Mesothelial cell of epicardium (in vitro differentiated cells): ENCODE data around the gene FILIP1. TPM values are rescaled to one million over a fixed set of nuclear protein-coding genes. Genes with fewer than 3 reads are reported as not detected.
"Not testable (repeated sequence)": the region's sequence is repeated elsewhere in the genome, so short reads cannot be mapped to it uniquely, and the experiment has no call there.

Source experiments
- DNase-seq, 2 experiments: peaks; one replicate each; pipeline ENCODE4 v3.0.0; 2021; ENCODE audit warnings: low spot score in 2 of 2; ENCODE audit not compliant: unreplicated experiment in 2 of 2
- H3K27ac Mint-ChIP-seq: 2 replicates; pipeline ENCODE4 v1.8.0; 2021; ENCODE audit warnings: mixed read lengths
- H3K27me3 Mint-ChIP-seq: 2 replicates; pipeline ENCODE4 v1.8.0; 2021; ENCODE audit warnings: low read depth, mixed read lengths
- H3K36me3 Mint-ChIP-seq: 2 replicates; pipeline ENCODE4 v1.8.0; 2021; ENCODE audit warnings: mixed read lengths
- H3K4me1 Mint-ChIP-seq: 2 replicates; pipeline ENCODE4 v1.8.0; 2021; ENCODE audit warnings: mixed read lengths
- H3K4me3 Mint-ChIP-seq: 2 replicates; pipeline ENCODE4 v1.8.0; 2021; ENCODE audit warnings: mild to moderate bottlenecking, moderate library complexity, mixed read lengths
- H3K9me3 Mint-ChIP-seq: 2 replicates; pipeline ENCODE4 v1.8.0; 2021; ENCODE audit warnings: mixed read lengths
- total RNA-seq: library from RNA; stranded (reverse); gene quantifications from 3 replicates; pipeline ENCODE4 v1.2.1, GENCODE V29; 2021
- TF ChIP-seq, protein P1 (sequence below): fragments of 200-600 bp; sonication (generic); IDR thresholded peaks from one replicate; pipeline ENCODE4 v1.5.0; 2021; ENCODE audit warnings: antibody characterized with exemption; ENCODE audit not compliant: unreplicated experiment

Gene FILIP1
- total RNA-seq, 1 donor from 2014 or later = 11.3 TPM

- TF ChIP-seq, protein P1, sequence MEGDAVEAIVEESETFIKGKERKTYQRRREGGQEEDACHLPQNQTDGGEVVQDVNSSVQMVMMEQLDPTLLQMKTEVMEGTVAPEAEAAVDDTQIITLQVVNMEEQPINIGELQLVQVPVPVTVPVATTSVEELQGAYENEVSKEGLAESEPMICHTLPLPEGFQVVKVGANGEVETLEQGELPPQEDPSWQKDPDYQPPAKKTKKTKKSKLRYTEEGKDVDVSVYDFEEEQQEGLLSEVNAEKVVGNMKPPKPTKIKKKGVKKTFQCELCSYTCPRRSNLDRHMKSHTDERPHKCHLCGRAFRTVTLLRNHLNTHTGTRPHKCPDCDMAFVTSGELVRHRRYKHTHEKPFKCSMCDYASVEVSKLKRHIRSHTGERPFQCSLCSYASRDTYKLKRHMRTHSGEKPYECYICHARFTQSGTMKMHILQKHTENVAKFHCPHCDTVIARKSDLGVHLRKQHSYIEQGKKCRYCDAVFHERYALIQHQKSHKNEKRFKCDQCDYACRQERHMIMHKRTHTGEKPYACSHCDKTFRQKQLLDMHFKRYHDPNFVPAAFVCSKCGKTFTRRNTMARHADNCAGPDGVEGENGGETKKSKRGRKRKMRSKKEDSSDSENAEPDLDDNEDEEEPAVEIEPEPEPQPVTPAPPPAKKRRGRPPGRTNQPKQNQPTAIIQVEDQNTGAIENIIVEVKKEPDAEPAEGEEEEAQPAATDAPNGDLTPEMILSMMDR = no peak
- Mint-ChIP-seq H3K36me3 (peaks cover 3% of the 10 kb centered on the region), H3K27ac (peak overlapping the region; percentile 91), H3K27me3 (no peaks in the 10 kb centered on the region), H3K4me3 (no peak overlapping the region), H3K9me3 (peaks cover 3% of the 10 kb centered on the region), H3K4me1 (peaks cover 53% of the 10 kb centered on the region)
- no peak for DNase-seq
Observed at GRCh38 chr6:75438442-75439116, 55.0 kb downstream of the FILIP1 start.

DNA sequence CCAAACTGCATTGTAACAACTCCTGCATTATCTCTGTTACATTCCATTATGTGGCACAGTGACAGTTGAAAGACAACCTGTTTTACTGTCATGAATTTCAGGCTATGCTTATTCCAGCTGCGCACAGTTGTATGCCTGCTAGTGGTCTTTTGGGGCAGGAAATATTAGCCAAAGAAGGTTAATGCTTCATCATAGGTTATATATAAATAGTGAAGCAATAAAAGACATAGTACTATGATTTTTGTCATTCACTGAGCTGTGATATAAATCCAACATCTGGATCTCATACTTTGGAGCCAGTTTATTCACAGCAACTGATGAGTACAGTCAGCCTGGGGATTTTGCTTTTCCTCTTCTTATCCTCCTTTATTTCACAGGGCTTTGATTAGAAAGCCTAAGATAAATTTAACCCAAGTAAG lies 55.6 kb downstream of the FILIP1 start:
- H3K4me3 Mint-ChIP-seq = no peak overlapping the region
- TF ChIP-seq, protein P1 = no peak
- no peak for DNase-seq
- peaks cover 3% of the 10 kb centered on the region for H3K9me3 Mint-ChIP-seq
- peaks cover 3% of the 10 kb centered on the region for H3K36me3 Mint-ChIP-seq
- H3K27me3 Mint-ChIP-seq = no peaks in the 10 kb centered on the region
- H3K4me1 Mint-ChIP-seq = peaks cover 53% of the 10 kb centered on the region
- H3K27ac Mint-ChIP-seq = peak overlapping the region; percentile 91

DNA sequence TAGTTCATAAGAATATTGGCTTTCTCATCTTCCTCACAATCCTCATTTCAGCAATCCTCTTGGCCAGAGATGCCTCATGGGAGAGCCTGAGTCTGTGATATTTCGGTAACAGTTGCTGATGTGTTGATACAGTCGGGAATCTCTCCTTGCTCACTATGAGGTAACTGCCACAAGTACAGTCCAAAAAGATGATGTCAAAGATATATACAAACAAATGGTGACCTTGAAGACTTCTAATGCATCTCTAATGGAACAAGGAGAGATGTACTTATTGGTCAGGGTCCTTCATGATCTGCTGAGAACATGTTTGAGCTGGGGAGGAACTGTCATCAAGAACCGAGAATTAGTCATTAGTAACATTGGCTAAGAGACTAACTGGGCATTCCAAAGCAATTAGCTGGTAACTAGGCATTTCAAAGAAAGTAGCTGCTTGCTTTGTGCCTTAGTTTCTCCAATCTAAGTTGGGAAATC lies 56.1 kb downstream of the FILIP1 start:
- no peak overlapping the region for H3K4me3 Mint-ChIP-seq
- no peak for DNase-seq
- H3K27me3 Mint-ChIP-seq = no peaks in the 10 kb centered on the region

GRCh38 chr6:75436869-75437268 lies 56.7 kb downstream of the FILIP1 start:
- H3K4me3 Mint-ChIP-seq = no peak overlapping the region
- H3K27ac Mint-ChIP-seq = peak overlapping the region; percentile 55
- no peaks in the 10 kb centered on the region for H3K9me3 Mint-ChIP-seq
- H3K36me3 Mint-ChIP-seq = peaks cover 5% of the 10 kb centered on the region
- peaks cover 57% of the 10 kb centered on the region for H3K4me1 Mint-ChIP-seq
- no peaks in the 10 kb centered on the region for H3K27me3 Mint-ChIP-seq
- TF ChIP-seq, protein P1 = no peak
- no peak for DNase-seq

More for the DNA sequence above, 56.1 kb downstream of the FILIP1 start:
- Mint-ChIP-seq H3K27ac (peak overlapping the region; percentile 55), H3K9me3 (no peaks in the 10 kb centered on the region), H3K36me3 (peaks cover 3% of the 10 kb centered on the region), H3K4me1 (peaks cover 53% of the 10 kb centered on the region)
- TF ChIP-seq, protein P1 = no peak

GRCh38 chr6:75432809-75433208 lies 60.8 kb downstream of the FILIP1 start:
- not testable (repeated sequence) for H3K36me3 Mint-ChIP-seq, DNase-seq, H3K27me3 Mint-ChIP-seq, H3K4me3 Mint-ChIP-seq, H3K27ac Mint-ChIP-seq
- Mint-ChIP-seq H3K9me3 (peaks cover 11% of the 10 kb centered on the region), H3K4me1 (peaks cover 58% of the 10 kb centered on the region)

- TF ChIP-seq, protein P1 = no peak
- Mint-ChIP-seq H3K27ac (peak overlapping the region; percentile 95), H3K27me3 (no peaks in the 10 kb centered on the region), H3K4me3 (no peak overlapping the region), H3K36me3 (peaks cover 5% of the 10 kb centered on the region), H3K9me3 (peaks cover 11% of the 10 kb centered on the region), H3K4me1 (peaks cover 52% of the 10 kb centered on the region)
- no peak for DNase-seq
Observed at GRCh38 chr6:75431379-75431778, 62.2 kb downstream of the FILIP1 start.
